DND-41 (cell line): ENCODE data around the gene GGT7.

Experiments used
- EZH2 ChIP-seq: IDR thresholded peaks from 3 replicates; pipeline ENCODE4 v1.6.1; 2012; ENCODE audit warnings: borderline replicate concordance, low read depth, mild to moderate bottlenecking, moderate library complexity, low read length, inconsistent platforms; ENCODE audit not compliant: severe bottlenecking
- TF ChIP-seq, protein P1 (sequence below): IDR thresholded peaks from 2 replicates; pipeline ENCODE4 v1.5.1; 2012; ENCODE audit warnings: borderline replicate concordance, low read length, moderate library complexity, mild to moderate bottlenecking; ENCODE audit not compliant: poor library complexity, severe bottlenecking; ENCODE audit errors: extremely low read depth

DNA sequence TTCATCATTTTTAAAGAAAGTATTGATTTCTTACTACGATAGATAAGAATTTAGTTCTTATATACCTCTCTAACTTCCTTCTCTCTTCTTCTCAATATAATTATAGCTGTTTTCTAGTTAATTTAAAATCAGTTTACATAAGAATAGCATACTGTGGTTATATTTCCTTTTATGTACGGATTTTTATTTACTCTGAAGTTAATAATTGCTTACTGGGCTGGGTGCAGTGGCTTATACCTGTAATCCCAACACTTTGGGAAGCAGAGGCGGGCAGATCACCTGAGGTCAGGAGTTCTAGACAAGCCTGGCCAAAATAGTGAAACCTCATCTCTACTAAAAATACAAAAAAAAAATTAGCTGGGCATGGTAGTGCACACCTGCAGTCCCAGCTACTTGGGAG, 13.5 kb upstream of the GGT7 start:
- TF ChIP-seq, protein P1, sequence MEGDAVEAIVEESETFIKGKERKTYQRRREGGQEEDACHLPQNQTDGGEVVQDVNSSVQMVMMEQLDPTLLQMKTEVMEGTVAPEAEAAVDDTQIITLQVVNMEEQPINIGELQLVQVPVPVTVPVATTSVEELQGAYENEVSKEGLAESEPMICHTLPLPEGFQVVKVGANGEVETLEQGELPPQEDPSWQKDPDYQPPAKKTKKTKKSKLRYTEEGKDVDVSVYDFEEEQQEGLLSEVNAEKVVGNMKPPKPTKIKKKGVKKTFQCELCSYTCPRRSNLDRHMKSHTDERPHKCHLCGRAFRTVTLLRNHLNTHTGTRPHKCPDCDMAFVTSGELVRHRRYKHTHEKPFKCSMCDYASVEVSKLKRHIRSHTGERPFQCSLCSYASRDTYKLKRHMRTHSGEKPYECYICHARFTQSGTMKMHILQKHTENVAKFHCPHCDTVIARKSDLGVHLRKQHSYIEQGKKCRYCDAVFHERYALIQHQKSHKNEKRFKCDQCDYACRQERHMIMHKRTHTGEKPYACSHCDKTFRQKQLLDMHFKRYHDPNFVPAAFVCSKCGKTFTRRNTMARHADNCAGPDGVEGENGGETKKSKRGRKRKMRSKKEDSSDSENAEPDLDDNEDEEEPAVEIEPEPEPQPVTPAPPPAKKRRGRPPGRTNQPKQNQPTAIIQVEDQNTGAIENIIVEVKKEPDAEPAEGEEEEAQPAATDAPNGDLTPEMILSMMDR: no peak
- no peak for TF ChIP-seq EZH2
